ES-I3 (cell line): ENCODE measurements around the gene KATNA1.

Source experiments
- H3K36me3 ChIP-seq: 2 replicates; pipeline ENCODE4 v1.6.1; 2013; ENCODE audit warnings: mild to moderate bottlenecking, low read length, control low read depth, moderate library complexity; ENCODE audit not compliant: insufficient read depth
- H3K4me1 ChIP-seq: 2 replicates; pipeline ENCODE4 v1.6.1; 2013; ENCODE audit warnings: mild to moderate bottlenecking, control low read depth, low read length; ENCODE audit not compliant: insufficient read depth
- H3K9ac ChIP-seq: 2 replicates; pipeline ENCODE4 v1.6.1; 2013; ENCODE audit warnings: low read depth, mild to moderate bottlenecking, low read length, moderate library complexity
- H3K9me3 ChIP-seq: 2 replicates; pipeline ENCODE4 v1.6.1; 2013; ENCODE audit warnings: mild to moderate bottlenecking, low read length, moderate library complexity; ENCODE audit not compliant: control insufficient read depth, insufficient read depth

Gene KATNA1

DNA sequence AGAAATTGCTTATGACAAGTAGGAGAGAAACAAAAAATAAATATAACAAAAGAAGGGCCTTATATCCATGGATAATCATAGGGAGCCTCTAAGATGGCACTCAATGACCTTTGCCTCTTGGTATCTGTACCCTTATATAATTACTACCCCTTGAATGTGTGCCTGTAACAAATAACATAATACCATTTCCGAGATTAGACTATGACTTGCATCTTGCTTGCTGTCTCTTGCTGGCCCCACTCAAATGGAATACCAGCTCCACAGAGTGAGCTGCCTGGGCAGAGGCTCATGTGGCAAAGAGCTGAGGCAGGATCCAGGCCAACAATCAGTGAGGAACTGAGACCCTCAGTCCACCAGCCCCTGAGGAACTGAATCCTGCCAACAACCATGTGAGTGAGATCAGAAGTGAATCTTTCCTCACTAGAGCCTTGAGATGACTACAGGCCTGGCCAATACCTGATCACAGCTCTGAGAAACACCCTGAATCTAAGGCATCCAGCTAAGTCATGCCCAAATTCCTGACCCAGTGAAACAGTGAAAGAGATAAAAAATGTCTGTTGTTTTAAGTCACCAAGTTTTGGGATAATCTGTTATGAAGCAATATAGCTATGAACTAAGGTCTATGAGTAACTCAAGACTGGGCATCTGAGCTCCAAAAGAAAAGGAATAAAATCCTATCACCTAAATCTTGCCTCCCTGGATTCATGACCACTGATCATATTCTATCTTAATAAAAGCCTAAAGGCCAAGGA is 5.5 kb downstream of the KATNA1 start:
- Histone ChIP-seq H3K4me1 (no peaks in the 10 kb centered on the region), H3K36me3 (no peaks in the 10 kb centered on the region), H3K9me3 (no peaks in the 10 kb centered on the region), H3K9ac (no peak overlapping the region)

DNA sequence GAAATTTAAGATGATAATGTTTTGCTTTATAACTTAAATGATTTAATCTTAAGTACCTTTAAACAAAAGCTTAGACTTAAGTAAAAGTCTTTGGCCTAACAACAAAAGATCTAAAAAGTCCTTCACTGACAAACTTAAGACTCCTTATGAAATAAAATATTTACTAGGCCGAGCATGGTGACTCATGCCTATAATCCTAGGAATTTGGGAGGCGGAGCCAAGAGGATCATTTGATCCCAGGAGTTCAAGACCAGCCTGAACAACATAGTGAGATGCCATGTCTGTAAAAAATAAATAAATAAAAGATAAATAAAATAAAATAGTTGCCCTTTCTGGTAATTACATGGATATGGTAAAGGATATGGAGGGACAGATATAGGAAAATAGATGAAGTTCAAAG is 12.4 kb downstream of the KATNA1 start:
- Histone ChIP-seq H3K4me1 (no peaks in the 10 kb centered on the region), H3K36me3 (no peaks in the 10 kb centered on the region; the same call in 1 of the 2 replicates), H3K9ac (no peak overlapping the region), H3K9me3 (no peaks in the 10 kb centered on the region)

DNA sequence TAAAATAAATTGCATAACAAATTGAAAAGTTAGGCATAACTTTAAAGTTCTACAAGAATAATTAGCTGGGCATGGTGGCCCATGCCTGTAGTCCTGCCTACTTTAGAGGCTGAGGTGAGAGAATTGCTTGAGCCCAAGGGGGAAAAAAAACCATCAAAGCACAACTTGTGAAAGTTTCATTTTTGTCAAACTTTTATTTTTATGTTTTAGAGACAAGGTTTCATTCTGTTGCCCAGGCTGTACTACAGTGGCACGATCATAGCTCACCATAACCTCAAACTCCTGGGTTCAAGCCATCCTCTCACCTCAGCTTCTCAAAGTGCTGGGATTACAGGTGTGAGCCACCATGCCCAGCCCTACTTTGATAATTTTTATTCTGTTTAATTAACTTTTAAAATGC is 14.2 kb downstream of the KATNA1 start:
- Histone ChIP-seq H3K9me3 (no peaks in the 10 kb centered on the region), H3K9ac (no peak overlapping the region), H3K4me1 (no peaks in the 10 kb centered on the region), H3K36me3 (no peaks in the 10 kb centered on the region; the same call in 1 of the 2 replicates)

DNA sequence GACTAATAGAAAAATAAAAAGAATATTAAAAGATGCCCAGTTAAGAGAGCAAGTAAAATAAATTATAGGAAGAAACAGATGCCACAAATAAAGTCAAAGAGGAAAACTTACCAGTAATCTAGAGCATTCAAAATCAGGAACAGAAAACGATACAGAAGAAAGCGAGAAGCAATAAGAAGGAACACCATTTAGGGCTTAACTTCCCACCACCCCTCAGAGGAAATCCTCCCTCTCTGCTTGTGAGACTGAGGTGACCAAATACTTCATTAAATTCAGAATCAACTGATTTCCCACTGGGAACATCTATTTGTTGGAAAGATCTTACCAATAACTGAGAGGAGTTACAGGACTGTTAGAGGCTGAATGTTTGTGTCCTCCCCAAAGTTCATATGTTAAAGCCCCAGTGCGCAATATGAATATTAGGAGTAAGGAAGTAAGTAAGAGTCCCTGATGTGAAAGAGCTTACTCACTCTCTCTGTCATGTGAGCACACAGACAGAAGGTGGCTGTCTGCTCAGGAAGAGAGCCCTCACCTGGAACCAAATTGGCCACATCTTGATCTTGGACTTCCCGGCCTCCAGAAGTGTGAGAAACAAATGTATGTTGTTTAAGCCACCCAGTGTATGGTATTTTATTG is 19.5 kb downstream of the KATNA1 start:
- Histone ChIP-seq H3K9me3 (no peaks in the 10 kb centered on the region), H3K4me1 (no peaks in the 10 kb centered on the region), H3K9ac (no peak overlapping the region), H3K36me3 (peaks cover 4% of the 10 kb centered on the region; the same call in 1 of the 2 replicates)

DNA sequence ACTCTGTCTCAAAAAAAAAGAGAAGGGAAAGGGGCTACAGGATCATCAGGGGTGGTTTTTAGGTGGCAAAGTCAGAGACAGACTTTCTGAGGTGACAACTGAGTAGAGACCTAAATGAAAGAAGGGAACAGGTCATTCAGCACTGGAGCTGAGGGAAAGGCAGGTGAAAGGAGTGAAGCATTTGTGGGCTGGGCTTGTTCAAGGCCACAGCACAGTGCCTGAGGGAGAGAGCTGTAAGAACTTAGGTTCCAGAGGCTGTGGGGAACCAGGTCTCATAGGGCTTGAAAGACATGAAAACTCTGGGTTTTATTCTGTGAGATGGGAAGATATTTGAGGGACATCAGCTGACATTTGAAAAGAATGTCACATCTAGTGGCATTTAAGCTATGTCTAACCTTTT is 20.8 kb downstream of the KATNA1 start:
- Histone ChIP-seq H3K9ac (no peak overlapping the region), H3K9me3 (no peaks in the 10 kb centered on the region), H3K4me1 (no peaks in the 10 kb centered on the region), H3K36me3 (peaks cover 6% of the 10 kb centered on the region; the same call in 1 of the 2 replicates)

DNA sequence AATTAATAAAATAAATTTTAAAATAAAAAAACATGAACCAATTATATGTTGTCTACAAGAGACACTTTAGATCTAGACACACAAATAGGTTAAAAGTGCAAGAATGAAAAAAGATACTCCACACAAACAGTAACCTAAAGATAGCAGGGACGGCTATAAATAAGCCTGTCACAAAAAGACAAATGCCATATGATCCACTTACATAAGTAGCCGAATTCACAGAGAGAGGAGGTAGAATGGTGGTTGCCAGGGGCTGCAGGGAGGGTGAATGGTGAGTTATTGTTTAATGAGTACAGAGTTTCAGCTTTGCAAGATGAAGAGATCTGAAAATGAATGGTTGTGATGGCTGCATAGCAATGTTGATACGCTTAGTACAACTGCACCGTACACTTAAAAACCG is 32.7 kb downstream of the KATNA1 start:
- Histone ChIP-seq H3K9me3 (0 out of 2 replicates have a peak, but pooled peaks cover 2% of the 10 kb centered on the region), H3K4me1 (no peaks in the 10 kb centered on the region), H3K9ac (no peak overlapping the region), H3K36me3 (no peaks in the 10 kb centered on the region)

DNA sequence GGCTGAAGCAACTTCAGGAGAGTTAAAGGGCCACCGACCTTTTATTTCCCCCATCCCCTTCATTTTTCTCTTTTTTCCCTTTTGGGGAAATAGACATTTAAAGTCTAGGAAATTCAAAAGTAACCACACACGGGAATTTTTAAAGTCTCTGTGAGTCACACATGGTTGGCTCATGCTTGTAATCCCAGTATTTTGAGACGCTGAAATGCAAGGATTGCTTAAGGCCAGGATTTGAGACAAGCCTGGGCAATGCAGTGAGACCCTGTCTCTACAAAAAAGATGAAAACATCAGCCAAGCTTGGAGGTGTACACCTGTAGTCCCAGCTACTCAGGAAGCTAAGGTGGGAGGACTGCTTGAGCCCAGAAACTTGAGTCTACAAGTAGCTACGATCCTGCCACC is 34.2 kb downstream of the KATNA1 start:
- Histone ChIP-seq H3K36me3 (no peaks in the 10 kb centered on the region), H3K4me1 (no peaks in the 10 kb centered on the region), H3K9me3 (0 out of 2 replicates have a peak, but pooled peaks cover 2% of the 10 kb centered on the region), H3K9ac (no peak overlapping the region)

DNA sequence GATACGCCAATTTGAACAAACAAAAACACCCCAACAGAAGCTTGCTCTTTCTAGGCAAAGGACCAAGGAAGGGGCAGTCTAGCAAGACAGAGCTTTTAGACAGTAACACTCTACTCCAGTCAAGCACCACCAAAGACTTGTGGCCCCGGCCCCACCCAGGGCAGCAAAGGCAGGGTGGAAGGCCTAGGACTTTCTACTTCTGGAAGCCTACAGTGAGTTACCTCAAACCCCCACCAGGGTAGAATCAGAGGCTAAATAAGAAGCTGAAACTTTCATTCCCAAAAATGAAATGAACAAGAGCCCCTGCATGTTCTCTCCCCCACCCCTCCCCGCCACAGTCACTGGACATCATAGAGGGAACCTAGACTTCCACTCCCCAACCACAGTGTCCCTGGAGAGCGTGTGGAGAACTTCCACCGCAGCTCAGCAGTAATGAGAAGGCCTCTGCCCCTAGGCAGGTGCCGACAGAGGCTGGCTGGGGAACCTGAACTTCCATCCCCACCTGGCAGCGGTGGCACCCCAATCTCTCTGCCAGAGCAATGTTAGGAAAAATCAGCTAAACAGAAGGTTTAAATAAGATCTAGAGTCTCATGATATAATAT is 40.0 kb downstream of the KATNA1 start:
- Histone ChIP-seq H3K4me1 (no peaks in the 10 kb centered on the region), H3K9me3 (0 out of 2 replicates have a peak, but pooled peaks cover 1% of the 10 kb centered on the region), H3K36me3 (no peaks in the 10 kb centered on the region), H3K9ac (no peak overlapping the region)

DNA sequence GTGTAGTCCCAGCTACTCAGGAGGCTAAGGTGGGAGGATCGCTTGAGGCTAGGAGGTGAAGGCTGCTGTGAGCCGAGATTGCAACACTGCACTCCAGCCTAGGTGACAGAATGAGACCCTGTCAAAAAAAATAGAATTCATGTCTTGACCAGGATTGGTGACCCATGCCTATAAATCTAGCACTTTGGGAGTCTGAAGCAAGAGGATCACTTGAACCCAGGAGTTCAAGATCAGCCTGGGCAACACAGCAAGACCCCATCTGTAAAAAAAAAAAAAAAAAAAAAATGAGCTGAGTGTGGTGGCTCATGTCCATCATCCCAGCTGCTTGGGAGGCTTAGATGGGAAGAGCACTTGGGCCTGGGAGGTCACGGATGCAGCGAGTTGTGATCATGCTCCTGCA is 48.0 kb downstream of the KATNA1 start:
- Histone ChIP-seq H3K36me3 (peaks cover 5% of the 10 kb centered on the region; the same call in 1 of the 2 replicates), H3K9ac (no peak overlapping the region), H3K4me1 (no peaks in the 10 kb centered on the region), H3K9me3 (no peaks in the 10 kb centered on the region)

DNA sequence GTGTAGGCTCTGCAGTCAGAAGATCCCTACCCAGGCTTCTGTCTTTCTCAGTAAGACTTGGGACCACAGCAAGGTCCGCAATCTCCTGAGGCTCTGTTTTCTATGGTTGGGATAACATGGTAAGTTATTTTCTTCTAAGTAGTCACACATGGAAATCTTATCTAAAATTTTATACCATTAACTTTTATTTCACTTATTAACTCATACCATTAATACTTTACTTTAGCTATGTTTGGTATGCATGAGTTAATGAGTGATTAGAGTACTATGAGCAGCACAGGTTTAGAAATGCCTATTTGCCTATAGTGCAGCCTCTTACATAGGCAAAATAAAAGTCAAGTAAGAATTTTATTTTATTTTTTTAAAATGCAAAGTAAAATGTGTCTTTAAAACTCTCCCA is 55.1 kb downstream of the KATNA1 start:
- no peaks in the 10 kb centered on the region for H3K4me1 ChIP-seq
- H3K9ac ChIP-seq = no peak overlapping the region
- H3K36me3 ChIP-seq = peaks cover 23% of the 10 kb centered on the region
- H3K9me3 ChIP-seq = no peaks in the 10 kb centered on the region

DNA sequence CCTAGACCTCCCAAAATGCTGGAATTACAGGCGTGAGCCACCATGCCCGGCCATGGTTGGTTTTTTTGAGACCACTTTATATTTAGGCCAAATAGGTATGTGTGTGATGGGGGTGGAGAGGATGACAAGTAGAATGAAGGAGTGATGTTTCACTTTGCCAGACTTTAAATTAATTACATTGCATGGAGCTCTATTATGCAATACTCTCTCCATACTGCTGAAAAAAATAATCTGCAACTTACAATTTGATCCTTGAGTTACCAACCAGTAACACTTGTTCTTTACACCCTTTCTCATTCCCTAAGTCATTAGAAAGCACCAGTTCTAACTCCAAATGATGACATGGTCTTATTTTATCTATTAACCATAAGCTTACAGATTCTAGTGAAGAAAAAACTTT is 55.5 kb downstream of the KATNA1 start:
- Histone ChIP-seq H3K36me3 (peaks cover 23% of the 10 kb centered on the region), H3K9me3 (no peaks in the 10 kb centered on the region), H3K4me1 (no peaks in the 10 kb centered on the region), H3K9ac (no peak overlapping the region)

DNA sequence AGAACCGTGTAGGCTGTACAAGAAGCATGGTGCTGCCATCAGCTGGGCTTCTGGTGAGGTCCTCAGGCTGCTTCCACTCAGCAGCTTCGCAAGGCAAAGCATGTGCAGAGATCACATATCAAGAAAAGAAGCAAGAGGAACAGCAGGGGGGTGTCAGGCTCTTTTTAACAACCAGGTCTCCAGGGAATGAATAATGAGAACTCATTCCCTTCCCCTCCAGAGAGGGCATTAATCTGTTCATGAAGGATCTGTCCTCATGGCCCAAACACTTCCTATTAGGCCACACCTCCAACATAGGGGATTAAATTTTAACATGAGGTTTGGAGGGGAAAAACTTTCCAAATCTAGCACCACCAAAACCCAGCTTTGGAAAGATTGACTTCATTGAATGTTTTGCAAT is 62.4 kb downstream of the KATNA1 start:
- Histone ChIP-seq H3K9ac (no peak overlapping the region), H3K9me3 (no peaks in the 10 kb centered on the region), H3K4me1 (no peaks in the 10 kb centered on the region), H3K36me3 (peaks cover 8% of the 10 kb centered on the region)

DNA sequence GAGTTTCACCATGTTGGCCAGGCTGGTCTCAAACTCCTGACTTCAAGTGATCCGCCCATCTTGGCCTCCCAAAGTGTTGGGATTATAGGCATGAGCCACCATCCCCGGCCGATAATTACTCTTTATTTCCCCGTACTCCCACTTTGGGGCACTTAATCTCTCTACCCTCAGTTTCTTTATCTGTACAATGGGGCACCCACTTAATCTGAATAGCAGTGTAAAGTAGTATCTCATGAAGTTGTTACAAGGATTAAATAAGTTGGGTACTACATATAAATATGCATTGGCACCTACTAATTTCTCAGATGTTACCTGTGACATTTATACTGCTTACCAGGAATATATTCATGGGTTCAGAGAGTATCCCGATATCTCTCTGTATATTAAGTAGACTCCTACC is 67.2 kb downstream of the KATNA1 start:
- H3K36me3 ChIP-seq = peaks cover 5% of the 10 kb centered on the region
- no peaks in the 10 kb centered on the region for H3K4me1 ChIP-seq
- no peak overlapping the region for H3K9ac ChIP-seq
- no peaks in the 10 kb centered on the region for H3K9me3 ChIP-seq

DNA sequence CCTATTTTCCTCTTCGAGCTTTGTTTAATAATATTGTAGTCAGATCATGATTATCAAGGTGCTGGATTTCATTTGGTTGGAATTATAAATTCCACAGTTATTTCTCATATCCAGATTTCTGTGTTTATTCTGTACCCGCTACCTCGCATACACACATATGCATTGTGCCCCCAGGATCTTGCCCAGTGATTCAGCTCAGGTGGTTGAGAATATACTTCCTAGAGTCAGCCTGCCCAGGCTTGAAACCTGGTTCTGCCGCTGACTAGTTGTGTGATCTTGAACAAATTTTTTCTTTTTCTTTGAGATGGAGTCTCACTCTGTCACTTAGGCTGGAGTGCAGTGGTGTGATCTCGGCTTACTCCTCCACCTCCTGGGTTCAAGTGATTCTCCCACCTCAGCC is 67.6 kb downstream of the KATNA1 start:
- H3K9ac ChIP-seq = no peak overlapping the region
- peaks cover 3% of the 10 kb centered on the region; the same call in 1 of the 2 replicates for H3K36me3 ChIP-seq
- H3K4me1 ChIP-seq = no peaks in the 10 kb centered on the region
- no peaks in the 10 kb centered on the region for H3K9me3 ChIP-seq
